Measurements from ENCODE around the gene SARM1.
A peak's percentile ranks its signal among the peaks of the same experiment; 100 is the strongest.

The SARM1 gene

DNA sequence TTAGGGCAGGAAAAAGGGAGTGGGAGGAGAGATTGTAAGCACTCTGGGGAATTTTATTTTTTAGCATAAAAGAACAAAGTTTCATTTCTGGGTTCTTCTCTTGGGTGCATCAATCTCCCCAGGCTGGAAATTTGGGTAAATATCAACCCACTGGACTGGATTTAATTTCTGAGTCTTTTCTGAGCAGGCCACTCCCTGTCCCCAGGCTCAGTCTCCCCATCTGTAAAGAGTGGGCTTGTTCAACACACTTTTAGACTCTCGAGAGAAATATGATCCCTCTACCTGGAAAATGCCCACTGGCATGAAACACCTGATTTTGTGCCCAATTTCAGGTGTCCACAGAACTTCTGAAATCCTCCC is 770 bp upstream of the SARM1 start:
- in situ Hi-C loops (cut with HindIII; ENCODE audit: low sequenced_read_pairs): no loop called here
- H3K4me3 ChIP-seq (ENCODE audit: low read depth, low read length): peak overlapping the region; percentile 66
- no peak for DNase-seq (ENCODE audit: low read depth)
- TF ChIP-seq, protein P1, sequence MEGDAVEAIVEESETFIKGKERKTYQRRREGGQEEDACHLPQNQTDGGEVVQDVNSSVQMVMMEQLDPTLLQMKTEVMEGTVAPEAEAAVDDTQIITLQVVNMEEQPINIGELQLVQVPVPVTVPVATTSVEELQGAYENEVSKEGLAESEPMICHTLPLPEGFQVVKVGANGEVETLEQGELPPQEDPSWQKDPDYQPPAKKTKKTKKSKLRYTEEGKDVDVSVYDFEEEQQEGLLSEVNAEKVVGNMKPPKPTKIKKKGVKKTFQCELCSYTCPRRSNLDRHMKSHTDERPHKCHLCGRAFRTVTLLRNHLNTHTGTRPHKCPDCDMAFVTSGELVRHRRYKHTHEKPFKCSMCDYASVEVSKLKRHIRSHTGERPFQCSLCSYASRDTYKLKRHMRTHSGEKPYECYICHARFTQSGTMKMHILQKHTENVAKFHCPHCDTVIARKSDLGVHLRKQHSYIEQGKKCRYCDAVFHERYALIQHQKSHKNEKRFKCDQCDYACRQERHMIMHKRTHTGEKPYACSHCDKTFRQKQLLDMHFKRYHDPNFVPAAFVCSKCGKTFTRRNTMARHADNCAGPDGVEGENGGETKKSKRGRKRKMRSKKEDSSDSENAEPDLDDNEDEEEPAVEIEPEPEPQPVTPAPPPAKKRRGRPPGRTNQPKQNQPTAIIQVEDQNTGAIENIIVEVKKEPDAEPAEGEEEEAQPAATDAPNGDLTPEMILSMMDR (IDR thresholded peaks at IDR 0.05; ENCODE audit: low read depth, low read length, missing control alignments): no peak

DNA sequence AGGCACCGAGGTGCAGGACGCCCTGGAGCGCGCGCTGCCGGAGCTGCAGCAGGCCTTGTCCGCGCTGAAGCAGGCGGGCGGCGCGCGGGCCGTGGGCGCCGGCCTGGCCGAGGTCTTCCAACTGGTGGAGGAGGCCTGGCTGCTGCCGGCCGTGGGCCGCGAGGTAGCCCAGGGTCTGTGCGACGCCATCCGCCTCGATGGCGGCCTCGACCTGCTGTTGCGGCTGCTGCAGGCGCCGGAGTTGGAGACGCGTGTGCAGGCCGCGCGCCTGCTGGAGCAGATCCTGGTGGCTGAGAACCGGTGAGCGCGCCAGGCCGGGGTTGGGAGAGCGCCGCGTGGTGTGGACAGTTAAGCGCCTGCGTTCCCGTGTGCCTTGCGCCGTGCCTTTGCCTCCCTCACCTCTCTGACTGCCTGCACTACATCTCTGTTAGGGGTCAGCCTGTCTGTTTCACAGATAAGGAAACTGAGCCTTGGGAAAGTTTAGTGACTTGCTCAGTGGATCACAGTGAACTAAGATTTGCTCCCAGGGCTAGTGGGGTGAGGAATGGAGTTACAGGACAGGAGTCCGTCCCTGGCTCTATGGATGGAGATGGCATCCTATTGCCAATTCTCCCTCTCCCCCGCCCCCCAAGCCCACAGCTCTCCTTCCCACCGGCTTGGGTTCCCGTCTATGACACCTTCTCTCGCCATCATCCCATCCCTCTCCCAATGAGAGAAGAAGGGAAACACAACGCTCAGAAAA is 880 bp downstream of the SARM1 start:
- in situ Hi-C loops (cut with HindIII; ENCODE audit: low sequenced_read_pairs): no loop called here
- no peak for DNase-seq (ENCODE audit: low read depth)
- TF ChIP-seq, protein P1 (IDR thresholded peaks at IDR 0.05; ENCODE audit: low read depth, low read length, missing control alignments): no peak
- peak overlapping the region; percentile 66 for H3K4me3 ChIP-seq (ENCODE audit: low read depth, low read length)

DNA sequence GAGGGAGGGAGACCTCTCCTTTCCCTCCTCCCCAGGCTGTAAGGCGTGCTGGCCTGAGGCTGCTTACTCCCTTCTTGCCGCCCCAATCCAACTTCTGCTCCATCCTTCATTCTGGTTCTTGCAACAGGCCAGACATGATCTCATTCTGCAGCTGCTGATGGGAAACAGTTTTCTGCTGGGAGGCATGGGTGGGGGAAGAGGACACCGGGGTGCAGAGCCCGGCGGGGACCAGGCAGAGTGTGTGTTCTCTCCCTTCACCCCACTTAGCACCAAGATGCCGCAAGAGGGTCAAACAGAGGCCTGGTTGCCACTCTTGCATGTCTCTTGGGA is 1.4 kb downstream of the SARM1 start:
- TF ChIP-seq, protein P1 (IDR thresholded peaks at IDR 0.05; ENCODE audit: low read depth, low read length, missing control alignments): no peak
- H3K4me3 ChIP-seq (ENCODE audit: low read depth, low read length): peak overlapping the region; percentile 66

DNA sequence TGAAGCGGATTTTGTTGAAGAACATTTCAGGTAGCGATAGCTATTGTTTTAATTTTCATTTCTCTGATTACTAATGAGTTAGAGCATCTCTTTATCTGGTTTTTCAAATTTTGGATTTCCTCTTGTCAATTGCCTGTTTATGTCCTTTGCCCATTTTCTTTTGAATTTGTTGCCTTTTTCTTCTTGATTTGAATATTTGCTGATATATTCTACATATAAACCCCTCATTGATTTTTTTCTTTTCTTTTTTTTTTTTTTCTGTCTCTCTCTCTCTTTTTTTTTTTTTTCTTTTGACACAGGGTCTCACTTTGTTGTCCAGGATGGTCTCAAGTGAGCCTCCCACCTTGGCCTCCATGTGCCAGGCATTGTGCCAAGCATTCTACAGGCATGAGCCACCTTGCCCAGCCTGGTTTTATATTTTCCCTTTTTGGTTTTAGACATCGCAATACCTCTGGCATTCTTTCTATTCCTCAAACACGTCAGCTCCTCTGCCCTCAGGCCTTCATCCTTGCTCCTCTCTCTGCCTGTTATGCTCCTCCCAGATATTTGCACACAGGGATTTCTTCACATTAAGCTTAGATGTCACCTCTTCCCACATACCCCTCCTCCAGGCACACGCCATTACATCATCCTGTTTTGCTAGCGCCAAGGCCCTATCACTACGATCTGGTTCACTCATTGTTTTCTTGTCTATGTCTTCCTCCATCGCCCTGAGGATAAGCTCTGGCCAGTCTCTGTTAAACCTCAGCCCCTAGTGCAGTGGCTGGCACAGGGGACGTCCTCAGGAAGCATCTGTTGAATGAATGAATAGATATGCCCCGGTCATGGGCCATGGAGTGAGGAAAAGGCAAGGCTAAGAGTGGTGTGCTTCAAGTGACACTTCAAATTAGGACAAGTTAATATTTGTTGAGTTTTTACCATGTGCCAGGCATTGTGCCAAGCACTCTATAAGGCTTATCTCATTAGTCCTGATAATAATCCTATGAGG is 8.6 kb downstream of the SARM1 start:
- TF ChIP-seq, protein P1 (IDR thresholded peaks at IDR 0.05; ENCODE audit: low read depth, low read length, missing control alignments): no peak
- no peak overlapping the region for H3K4me3 ChIP-seq (ENCODE audit: low read depth, low read length)
- in situ Hi-C loops (cut with HindIII; ENCODE audit: low sequenced_read_pairs): no loop called here
- DNase-seq (ENCODE audit: low read depth): no peak

More for the DNA sequence above, 1.4 kb downstream of the SARM1 start:
- DNase-seq (ENCODE audit: low read depth): no peak
- in situ Hi-C loops (cut with HindIII; ENCODE audit: low sequenced_read_pairs): no loop called here

DNA sequence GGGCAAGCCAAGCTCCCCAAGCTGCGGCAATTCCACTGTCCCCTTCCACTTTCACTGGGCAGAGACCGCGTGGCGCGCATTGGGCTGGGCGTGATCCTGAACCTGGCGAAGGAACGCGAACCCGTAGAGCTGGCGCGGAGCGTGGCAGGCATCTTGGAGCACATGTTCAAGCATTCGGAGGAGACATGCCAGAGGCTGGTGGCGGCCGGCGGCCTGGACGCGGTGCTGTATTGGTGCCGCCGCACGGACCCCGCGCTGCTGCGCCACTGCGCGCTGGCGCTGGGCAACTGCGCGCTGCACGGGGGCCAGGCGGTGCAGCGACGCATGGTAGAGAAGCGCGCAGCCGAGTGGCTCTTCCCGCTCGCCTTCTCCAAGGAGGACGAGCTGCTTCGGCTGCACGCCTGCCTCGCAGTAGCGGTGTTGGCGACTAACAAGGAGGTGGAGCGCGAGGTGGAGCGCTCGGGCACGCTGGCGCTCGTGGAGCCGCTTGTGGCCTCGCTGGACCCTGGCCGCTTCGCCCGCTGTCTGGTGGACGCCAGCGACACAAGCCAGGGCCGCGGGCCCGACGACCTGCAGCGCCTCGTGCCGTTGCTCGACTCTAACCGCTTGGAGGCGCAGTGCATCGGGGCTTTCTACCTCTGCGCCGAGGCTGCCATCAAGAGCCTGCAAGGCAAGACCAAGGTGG is 9.8 kb downstream of the SARM1 start:
- TF ChIP-seq, protein P1 (IDR thresholded peaks at IDR 0.05; ENCODE audit: low read depth, low read length, missing control alignments): peak; percentile 32
- H3K4me3 ChIP-seq (ENCODE audit: low read depth, low read length): no peak overlapping the region
- DNase-seq (ENCODE audit: low read depth): no peak
- in situ Hi-C loops (cut with HindIII; ENCODE audit: low sequenced_read_pairs): no loop called here

DNA sequence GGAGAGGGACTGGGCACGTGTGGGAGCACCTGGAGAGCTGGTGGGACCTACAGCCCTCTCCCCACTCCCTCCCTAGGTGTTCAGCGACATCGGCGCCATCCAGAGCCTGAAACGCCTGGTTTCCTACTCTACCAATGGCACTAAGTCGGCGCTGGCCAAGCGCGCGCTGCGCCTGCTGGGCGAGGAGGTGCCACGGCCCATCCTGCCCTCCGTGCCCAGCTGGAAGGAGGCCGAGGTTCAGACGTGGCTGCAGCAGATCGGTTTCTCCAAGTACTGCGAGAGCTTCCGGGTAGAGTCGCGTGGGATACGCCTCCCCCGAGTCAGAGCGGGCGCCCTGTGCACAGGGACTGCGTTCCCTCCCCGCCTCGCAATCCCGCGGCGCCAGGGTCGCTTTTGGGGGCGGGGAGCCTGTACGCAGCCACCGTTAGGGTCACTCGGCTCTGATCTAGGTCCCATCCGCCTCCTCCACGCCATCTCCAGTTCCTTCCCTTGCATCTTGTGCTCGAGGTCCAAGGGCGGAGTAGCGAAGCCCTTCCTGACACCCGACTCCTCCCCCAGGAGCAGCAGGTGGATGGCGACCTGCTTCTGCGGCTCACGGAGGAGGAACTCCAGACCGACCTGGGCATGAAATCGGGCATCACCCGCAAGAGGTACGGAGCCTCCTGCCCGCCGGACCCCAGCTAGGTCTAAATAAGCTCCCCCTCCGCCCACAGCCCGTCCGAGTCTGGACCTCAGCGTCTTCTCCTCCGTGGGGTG is 13.0 kb downstream of the SARM1 start:
- TF ChIP-seq, protein P1 (IDR thresholded peaks at IDR 0.05; ENCODE audit: low read depth, low read length, missing control alignments): no peak
- no peak overlapping the region for H3K4me3 ChIP-seq (ENCODE audit: low read depth, low read length)
- in situ Hi-C loops (cut with HindIII; ENCODE audit: low sequenced_read_pairs): no loop called here
- DNase-seq (ENCODE audit: low read depth): no peak

Data from astrocyte of the cerebellum (primary cell).